ENCODE data around the gene SLAIN1.
A peak's percentile ranks its signal among the peaks of the same experiment; 100 is the strongest.
"Not testable (repeated sequence)": the region's sequence is repeated elsewhere in the genome, so short reads cannot be mapped to it uniquely, and the experiment has no call there.

Gene SLAIN1

DNA sequence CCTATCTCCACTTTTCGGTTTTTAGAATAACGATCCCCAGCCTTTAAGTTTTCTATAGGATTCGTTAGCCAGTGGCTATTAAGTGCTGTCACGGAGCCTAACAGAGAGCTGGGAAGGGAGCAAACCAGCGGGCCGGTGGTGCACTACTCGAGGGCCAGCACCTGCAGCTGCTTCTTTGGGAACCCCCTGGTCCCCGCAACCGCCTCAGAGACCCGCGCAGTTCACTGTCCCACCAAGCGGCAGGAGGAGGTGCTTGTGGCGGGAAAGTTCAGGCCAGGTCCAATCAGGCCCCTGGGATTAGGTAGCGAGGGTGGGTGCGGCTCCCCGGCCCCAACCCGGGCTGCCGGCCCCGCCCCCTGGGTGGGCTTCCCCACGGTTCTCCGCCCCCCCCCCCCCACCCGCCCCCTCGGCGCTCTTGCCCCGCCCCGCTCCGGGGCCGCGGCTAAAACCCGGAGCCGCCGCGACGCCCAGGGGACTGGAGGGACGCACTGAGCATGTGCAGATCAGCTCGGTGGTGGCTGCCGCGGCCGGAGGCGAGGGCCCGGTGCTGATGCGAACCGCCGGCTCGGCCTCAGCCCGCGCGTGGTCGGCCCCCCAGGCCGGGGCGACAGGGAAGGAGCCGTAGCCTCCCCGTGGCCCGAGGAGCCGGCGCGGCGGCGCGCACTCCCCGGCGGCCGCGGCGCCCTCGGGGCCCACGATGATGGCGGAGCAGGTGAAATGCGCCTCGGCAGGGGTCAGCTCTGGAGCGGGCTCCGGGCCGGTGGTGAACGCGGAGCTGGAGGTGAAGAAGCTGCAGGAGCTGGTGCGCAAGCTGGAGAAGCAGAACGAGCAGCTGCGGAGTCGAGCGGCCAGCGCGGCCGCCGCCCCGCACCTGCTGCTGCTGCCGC, at the start of gene SLAIN1:
Gene SLAIN1 (plus strand): TSS at position 471 of the 887 bp plus-strand sequence. CDS start 227 bp downstream, at position 698.
- H3K4me1 Mint-ChIP-seq (ENCODE audit: low read depth), result peaks cover 44% of the 10 kb centered on the region
- no peaks in the 10 kb centered on the region for H3K27me3 Mint-ChIP-seq
- peak within 1 kb of the TSS; percentile 93 for H3K27ac Mint-ChIP-seq
- peak; percentile 86 for DNase-seq
- H3K9me3 Mint-ChIP-seq, result no peaks in the 10 kb centered on the region
- H3K36me3 Mint-ChIP-seq (ENCODE audit: low read depth), result peaks cover 7% of the 10 kb centered on the region
- H3K4me3 Mint-ChIP-seq, result peak within 1 kb of the TSS; percentile 94

GRCh38 chr13:77650409-77650808, 47.1 kb upstream of the SLAIN1 start:
- H3K9me3 Mint-ChIP-seq, result peaks cover 6% of the 10 kb centered on the region
- DNase-seq, result no peak
- H3K36me3 Mint-ChIP-seq (ENCODE audit: low read depth), result no peaks in the 10 kb centered on the region
- no peak overlapping the region for H3K27ac Mint-ChIP-seq
- H3K27me3 Mint-ChIP-seq, result peaks cover 17% of the 10 kb centered on the region
- no peaks in the 10 kb centered on the region for H3K4me1 Mint-ChIP-seq (ENCODE audit: low read depth)
- H3K4me3 Mint-ChIP-seq, result no peak overlapping the region

DNA sequence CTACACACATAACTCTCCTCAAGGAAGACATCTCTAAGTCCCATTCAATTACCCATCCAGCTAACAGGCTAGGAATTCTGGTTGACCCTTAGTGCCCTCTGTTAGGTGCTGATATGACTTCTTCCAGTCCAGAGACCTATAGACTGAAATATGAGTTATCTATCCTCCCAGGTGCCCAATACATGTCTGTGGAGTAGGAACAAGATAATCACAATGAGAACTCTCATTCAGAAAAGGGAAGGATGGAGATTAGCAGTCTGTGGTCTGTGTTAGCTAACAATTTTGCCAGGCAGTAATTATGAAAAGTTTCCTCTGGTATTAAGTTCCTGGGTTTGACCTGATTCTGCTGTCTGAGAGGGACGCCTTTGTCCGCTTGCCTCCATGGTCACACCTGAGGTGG, 44.2 kb upstream of the SLAIN1 start:
- no peak overlapping the region for H3K4me3 Mint-ChIP-seq
- DNase-seq, result no peak
- peaks cover 6% of the 10 kb centered on the region for H3K9me3 Mint-ChIP-seq
- H3K27me3 Mint-ChIP-seq, result peaks cover 12% of the 10 kb centered on the region
- H3K27ac Mint-ChIP-seq, result no peak overlapping the region
- H3K36me3 Mint-ChIP-seq (ENCODE audit: low read depth), result no peaks in the 10 kb centered on the region
- H3K4me1 Mint-ChIP-seq (ENCODE audit: low read depth), result no peaks in the 10 kb centered on the region

- not testable (repeated sequence) for H3K4me1 Mint-ChIP-seq (ENCODE audit: low read depth); H3K27me3 Mint-ChIP-seq; H3K36me3 Mint-ChIP-seq (ENCODE audit: low read depth); DNase-seq; H3K9me3 Mint-ChIP-seq; H3K4me3 Mint-ChIP-seq; H3K27ac Mint-ChIP-seq
Observed at GRCh38 chr13:77660016-77660415, 37.5 kb upstream of the SLAIN1 start.

DNA sequence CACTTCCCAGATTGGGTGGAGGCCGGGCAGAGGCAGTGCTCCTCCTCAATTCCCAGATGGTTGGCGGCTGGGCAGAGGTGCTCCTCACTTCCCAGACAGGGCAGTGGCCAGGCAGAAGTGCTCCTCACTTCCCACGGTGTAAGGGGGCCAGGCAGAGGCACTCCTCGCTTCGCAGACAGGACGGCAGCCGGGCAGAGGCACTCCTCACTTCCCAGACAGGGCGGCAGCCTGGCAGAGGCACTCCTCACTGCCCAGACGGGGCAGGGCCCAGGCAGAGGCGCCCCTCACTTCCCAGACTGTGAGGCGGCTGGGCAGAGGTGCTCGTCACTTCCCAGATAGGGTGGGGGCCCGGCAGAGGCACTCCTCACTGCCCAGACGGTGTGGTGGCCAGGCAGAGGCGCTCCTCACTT, 36.6 kb upstream of the SLAIN1 start:
- H3K9me3 Mint-ChIP-seq, result no peaks in the 10 kb centered on the region
- no peak for DNase-seq
- no peak overlapping the region for H3K27ac Mint-ChIP-seq
- H3K27me3 Mint-ChIP-seq, result peaks cover 4% of the 10 kb centered on the region
- H3K4me1 Mint-ChIP-seq (ENCODE audit: low read depth), result no peaks in the 10 kb centered on the region
- no peaks in the 10 kb centered on the region for H3K36me3 Mint-ChIP-seq (ENCODE audit: low read depth)
- no peak overlapping the region for H3K4me3 Mint-ChIP-seq

DNA sequence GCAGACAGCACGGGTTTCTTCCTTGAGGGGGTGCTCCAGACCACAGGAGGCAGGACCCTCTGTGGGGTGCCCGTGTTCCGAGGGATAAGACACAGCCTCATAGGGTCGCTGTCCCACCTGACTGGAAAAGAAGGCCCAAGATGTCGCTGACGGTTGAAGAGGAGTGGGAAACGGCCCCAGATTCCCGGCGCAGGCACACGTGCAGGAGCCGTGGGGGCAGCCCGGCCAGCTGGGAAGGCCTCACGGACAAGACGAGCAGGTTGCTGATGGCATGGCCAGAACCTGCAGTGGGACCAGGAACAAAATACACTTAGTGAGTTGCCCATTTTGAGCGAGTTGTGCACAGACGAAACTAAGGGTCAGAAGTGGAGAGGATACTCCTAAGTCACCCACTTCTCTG, 35.2 kb upstream of the SLAIN1 start:
- H3K4me3 Mint-ChIP-seq; DNase-seq; H3K27ac Mint-ChIP-seq; H3K4me1 Mint-ChIP-seq (ENCODE audit: low read depth); H3K36me3 Mint-ChIP-seq (ENCODE audit: low read depth); H3K9me3 Mint-ChIP-seq: not testable (repeated sequence)
- H3K27me3 Mint-ChIP-seq, result peaks cover 15% of the 10 kb centered on the region

GRCh38 chr13:77662831-77663230, 34.7 kb upstream of the SLAIN1 start:
- H3K27ac Mint-ChIP-seq; H3K4me3 Mint-ChIP-seq; H3K36me3 Mint-ChIP-seq (ENCODE audit: low read depth); H3K9me3 Mint-ChIP-seq; H3K4me1 Mint-ChIP-seq (ENCODE audit: low read depth); DNase-seq: not testable (repeated sequence)
- H3K27me3 Mint-ChIP-seq, result peaks cover 19% of the 10 kb centered on the region

DNA sequence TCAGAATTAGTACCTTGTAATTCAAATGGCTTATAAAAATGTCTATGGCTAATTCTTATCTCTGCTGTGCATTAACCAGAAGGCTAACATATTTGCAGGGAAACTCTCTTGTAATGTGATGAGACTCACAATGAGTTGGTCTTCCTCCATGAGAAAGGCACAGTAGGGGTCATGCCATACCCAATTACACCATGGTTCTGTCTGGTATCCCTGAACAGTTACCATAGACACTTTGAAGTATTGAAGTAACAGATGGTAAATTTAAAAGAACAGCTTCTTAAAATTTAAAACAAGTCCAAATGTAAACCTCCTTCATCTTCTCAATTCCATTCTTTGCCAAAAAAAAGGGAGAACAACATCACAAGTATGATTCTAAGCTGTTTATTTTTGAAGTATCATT, 22.6 kb upstream of the SLAIN1 start:
- Mint-ChIP-seq H3K36me3 (ENCODE audit: low read depth) (no peaks in the 10 kb centered on the region), H3K9me3 (peaks cover 2% of the 10 kb centered on the region), H3K27ac (no peak overlapping the region), H3K4me3 (no peak overlapping the region), H3K27me3 (peaks cover 73% of the 10 kb centered on the region), H3K4me1 (ENCODE audit: low read depth) (no peaks in the 10 kb centered on the region)
- DNase-seq, result no peak

GRCh38 chr13:77678691-77679235, 18.7 kb upstream of the SLAIN1 start:
- Mint-ChIP-seq H3K4me1 (ENCODE audit: low read depth) (no peaks in the 10 kb centered on the region), H3K36me3 (ENCODE audit: low read depth) (no peaks in the 10 kb centered on the region), H3K9me3 (no peaks in the 10 kb centered on the region), H3K4me3 (no peak overlapping the region), H3K27ac (no peak overlapping the region), H3K27me3 (peaks cover 47% of the 10 kb centered on the region)
- DNase-seq, result no peak

- no peak overlapping the region for H3K27ac Mint-ChIP-seq
- H3K4me3 Mint-ChIP-seq, result no peak overlapping the region
- no peaks in the 10 kb centered on the region for H3K9me3 Mint-ChIP-seq
- H3K4me1 Mint-ChIP-seq (ENCODE audit: low read depth), result no peaks in the 10 kb centered on the region
- H3K27me3 Mint-ChIP-seq, result peaks cover 2% of the 10 kb centered on the region
- no peak for DNase-seq
- no peaks in the 10 kb centered on the region for H3K36me3 Mint-ChIP-seq (ENCODE audit: low read depth)
Observed at GRCh38 chr13:77687799-77688198, 9.7 kb upstream of the SLAIN1 start.

GRCh38 chr13:77691871-77692270, 5.6 kb upstream of the SLAIN1 start:
- Mint-ChIP-seq H3K9me3 (no peaks in the 10 kb centered on the region), H3K27me3 (no peaks in the 10 kb centered on the region), H3K4me1 (ENCODE audit: low read depth) (peaks cover 16% of the 10 kb centered on the region), H3K4me3 (no peak overlapping the region), H3K36me3 (ENCODE audit: low read depth) (no peaks in the 10 kb centered on the region), H3K27ac (no peak overlapping the region)
- no peak for DNase-seq

DNA sequence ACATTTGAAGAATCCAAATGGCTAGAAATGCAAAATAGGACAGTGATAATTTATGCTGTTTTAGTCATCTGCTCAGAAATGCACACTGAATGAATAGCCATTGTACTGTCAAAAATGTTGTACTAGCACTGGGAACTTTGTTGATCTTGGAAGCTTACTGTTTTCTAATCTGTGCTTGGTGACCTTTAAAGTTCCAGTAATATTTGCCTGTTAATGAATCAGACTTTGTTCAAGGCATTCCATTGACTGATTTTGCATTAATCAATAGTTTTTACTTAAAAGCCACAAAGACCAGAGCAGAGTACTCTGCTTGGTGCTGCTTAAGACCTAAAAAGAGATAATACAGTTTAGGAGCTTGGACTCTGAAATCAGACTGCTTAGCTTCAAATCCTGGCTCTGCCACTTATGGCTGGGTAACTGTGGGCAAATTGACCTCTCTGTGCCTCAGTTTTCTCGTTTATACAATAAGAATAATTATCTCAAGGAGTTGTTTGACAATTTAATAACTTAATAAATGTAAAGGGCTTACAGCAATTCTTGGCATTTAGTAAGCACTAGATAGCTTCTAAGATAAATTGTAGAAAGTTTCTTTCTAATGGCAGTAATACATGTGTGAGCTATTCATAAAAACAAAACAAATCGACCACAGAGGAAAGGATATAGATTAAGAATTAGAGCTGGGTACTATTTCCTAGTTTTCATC, 4.6 kb upstream of the SLAIN1 start:
- Mint-ChIP-seq H3K36me3 (ENCODE audit: low read depth) (no peaks in the 10 kb centered on the region), H3K27me3 (no peaks in the 10 kb centered on the region), H3K4me1 (ENCODE audit: low read depth) (peaks cover 20% of the 10 kb centered on the region), H3K27ac (no peak overlapping the region), H3K9me3 (no peaks in the 10 kb centered on the region), H3K4me3 (no peak overlapping the region)
- DNase-seq, result no peak

GRCh38 chr13:77693449-77693940, 4.0 kb upstream of the SLAIN1 start:
- no peak for DNase-seq
- Mint-ChIP-seq H3K27ac (no peak overlapping the region), H3K4me3 (no peak overlapping the region), H3K4me1 (ENCODE audit: low read depth) (peaks cover 20% of the 10 kb centered on the region), H3K36me3 (ENCODE audit: low read depth) (no peaks in the 10 kb centered on the region), H3K9me3 (no peaks in the 10 kb centered on the region), H3K27me3 (no peaks in the 10 kb centered on the region)

DNA sequence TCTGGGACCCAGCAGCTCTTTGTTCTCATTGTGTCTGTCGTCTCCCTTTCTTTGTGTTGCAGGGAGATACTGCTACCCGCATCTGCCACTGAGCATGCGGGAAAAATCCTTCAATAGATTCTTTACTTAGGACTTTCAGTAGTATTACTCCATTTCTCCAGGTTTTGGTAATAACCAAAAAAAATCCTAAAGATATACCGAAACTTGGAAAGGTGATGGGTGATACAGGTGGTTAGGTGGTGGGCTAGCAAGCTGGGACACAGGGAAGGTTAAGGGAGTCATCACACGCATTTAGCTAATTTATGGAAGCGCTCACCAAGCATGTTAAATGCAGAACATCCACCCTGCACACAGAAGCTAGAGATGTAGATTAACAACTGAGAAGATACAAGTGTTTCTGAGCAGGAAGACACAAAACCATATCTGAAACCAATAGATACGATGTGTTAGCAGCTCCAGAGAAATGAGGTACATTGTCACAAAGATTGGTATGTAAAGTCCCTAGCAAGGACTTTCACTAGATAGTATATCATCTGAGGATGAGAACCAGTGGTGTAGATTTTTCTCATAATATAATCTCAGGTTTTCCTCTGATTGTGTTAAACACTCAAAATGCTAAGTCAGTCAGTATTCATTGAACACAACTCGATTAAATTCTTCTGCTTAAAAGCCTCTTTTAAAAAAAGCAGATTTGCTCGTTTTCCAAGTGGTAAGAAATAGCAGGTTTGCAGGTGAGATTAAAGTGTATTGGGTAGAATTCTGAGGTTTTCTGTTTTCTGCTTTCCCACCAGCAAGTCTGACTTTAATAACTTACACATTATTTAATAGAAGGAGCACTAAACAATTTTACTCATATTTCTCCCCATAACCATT, 1.2 kb upstream of the SLAIN1 start:
- H3K27ac Mint-ChIP-seq, result no peak overlapping the region
- H3K36me3 Mint-ChIP-seq (ENCODE audit: low read depth), result peaks cover 5% of the 10 kb centered on the region
- no peak for DNase-seq
- H3K4me3 Mint-ChIP-seq, result peak overlapping the region; percentile 81
- no peaks in the 10 kb centered on the region for H3K27me3 Mint-ChIP-seq
- no peaks in the 10 kb centered on the region for H3K9me3 Mint-ChIP-seq
- peaks cover 39% of the 10 kb centered on the region for H3K4me1 Mint-ChIP-seq (ENCODE audit: low read depth)
